Activated naive CD4-positive, alpha-beta T cell treated with Interleukin-2 at 50 U/mL for 16 hours (primary cell): ENCODE measurements around the gene CIB4.

ENCODE experiments used
- DNase-seq: peaks from one replicate; pipeline ENCODE4 v3.0.0-alpha.2; 2020

The CIB4 gene

DNA sequence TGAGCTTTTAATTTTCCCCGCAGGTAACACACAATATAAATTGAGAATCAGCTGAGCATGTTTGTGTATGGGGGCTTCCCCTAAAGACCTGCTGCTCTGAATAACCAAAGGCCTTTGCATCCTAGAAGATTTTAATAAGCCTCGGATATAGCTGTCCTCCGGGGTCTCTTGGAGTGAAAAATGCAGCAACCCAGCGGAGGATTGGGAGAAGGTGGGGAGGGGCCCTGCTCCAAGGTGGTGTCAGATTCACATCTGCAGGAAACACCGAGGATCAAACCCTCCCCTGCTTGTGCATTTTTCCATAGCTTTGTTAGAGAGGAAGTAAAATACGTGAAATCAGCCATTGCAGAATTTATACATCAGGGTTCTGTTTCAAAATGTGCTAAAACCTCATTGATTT, 100.2 kb downstream of the CIB4 start:
- DNase-seq: no peak

GRCh38 chr2:26540306-26540705, 100.9 kb downstream of the CIB4 start:
- DNase-seq: no peak

DNA sequence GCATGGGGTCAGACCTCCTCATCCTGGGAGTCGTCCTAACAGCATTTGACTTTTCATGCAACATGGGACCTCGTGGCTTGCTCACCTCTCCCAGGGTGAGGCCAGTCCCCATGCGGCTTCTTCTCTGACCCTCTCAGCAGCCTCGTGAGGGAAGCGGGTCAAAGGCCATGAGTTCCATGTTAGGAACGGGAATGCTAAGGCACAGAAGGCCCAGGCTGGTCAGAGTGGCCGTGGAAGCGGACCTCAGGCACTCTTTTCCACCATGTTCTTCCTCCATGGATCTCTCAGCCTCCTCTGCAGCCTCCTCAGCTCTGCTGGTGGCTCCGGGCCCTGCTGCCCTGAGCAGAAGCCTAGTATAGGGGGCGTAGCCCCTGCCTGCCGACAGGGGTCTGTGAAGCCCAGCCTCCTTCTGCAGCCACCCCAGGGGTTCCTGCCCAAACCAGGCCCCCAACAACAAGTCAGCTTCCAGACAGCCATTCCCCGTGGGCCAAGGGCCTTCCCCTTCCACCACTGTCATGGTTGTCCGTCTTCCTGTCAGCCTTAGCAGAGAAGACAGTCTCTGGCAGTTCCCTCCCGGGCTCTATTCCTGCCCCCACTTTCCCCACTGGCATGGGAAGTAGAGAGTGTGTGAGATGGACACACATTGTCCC, 103.2 kb downstream of the CIB4 start:
- DNase-seq: no peak

DNA sequence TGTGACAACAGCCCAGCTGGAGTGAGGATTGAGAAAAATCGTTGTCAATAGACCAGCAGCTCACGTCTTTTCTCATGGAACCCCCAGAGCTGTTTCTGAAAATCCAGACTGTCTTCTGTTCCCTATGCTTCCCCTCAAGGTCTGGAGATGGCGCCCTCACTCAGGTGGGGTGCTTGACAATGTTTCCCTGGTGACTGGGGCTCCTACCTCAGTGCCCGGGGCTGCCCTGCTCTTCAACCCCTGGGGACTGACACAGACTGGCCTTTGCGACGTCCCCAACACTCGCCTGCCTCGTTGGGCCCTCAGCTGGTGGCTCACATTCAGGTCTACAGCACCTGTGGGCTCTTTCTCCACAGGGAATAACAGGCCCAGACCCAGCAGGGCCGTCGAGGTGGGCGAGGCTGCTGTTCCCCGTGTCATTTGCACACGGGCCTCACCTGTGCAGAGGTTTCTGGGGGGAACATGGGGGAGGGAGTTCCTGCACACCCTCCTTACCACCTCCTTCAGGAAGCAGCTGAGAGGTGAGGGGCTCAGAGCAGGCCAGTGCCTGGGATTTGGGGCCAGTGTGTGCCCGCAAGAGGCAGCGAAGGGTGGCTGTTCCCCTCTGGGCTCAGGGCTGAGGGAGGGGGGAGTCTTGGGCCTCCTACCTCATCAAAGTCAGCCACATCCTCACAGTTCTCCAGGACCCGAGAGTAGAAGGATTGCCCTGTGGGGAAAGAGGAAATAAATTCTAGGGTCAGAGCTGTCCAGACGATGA, 103.9 kb downstream of the CIB4 start:
- DNase-seq: no peak

DNA sequence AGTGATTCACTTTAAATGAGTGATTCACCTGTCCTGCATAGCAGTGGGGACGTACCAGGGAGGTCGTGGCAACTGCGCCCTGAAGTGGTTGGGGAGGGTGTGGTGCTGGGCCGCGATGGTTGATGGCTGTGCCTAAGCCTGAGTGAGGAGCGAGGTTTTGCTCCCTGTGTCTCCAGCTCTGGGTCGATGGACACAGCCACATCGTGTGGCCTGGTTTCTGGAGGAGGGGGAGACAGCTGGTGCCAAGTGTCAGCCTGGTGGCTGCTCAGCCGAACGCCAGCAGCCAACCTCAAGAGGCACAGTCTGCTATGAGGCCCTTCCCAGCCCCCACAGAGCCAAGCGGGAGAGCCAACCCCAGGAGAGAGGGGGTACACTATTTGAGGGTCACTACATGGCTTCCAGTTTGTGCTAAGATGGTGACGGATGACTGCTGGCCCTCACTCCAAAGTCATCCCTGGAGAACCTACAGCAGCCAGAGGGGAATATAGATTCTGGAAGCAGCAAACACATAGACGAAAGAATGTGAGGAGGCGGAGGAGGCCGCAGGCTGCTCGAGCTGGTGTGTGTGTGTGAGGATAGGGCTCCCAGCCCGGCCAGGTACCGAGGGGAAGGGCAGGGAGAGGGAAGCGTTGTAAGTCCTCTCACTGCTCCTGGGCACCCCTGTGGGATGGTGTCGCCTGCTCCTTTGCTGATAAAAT, 104.6 kb downstream of the CIB4 start:
- no peak for DNase-seq

GRCh38 chr2:26535663-26536275, 105.4 kb downstream of the CIB4 start:
- DNase-seq: no peak

DNA sequence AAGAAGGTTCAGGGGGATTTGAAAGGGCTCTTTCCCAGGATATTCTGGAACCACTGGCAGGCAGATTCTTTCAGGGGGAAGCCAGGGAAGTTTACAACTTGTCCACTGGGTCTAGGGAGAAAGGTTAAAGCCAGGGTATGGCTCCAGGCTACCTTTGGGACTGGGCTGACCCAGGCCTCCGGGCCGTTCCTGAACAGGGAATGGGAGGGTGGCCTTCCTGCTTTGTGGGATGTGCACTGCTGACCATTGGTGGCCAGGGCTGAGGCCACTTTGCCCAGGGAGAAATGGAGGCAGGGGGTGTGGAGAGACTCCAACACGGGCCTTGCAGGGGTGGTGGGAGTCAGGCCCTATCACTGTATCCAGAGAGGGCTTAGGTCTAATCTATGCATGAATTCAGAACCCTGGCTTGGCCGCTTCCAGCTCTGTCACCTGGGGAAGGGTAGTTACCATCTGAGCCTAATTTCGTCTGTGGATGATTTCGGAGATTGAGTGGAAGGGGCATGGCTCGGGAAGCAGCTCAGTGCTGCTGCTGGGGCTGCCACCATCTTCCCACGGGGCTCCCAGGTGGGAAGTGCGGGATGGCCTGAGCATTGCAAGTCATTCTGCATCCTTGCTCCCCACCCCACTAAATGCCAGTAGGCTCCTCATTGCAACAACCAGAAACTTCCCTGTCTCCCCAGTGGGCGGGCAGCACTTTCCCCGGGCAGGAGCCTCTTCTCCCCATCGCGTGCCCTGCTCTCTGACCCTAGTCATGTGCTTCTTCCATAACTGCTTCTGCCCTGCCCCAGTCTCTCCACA, 106.1 kb downstream of the CIB4 start:
- no peak for DNase-seq

GRCh38 chr2:26534098-26534864, 106.9 kb downstream of the CIB4 start:
- no peak for DNase-seq

DNA sequence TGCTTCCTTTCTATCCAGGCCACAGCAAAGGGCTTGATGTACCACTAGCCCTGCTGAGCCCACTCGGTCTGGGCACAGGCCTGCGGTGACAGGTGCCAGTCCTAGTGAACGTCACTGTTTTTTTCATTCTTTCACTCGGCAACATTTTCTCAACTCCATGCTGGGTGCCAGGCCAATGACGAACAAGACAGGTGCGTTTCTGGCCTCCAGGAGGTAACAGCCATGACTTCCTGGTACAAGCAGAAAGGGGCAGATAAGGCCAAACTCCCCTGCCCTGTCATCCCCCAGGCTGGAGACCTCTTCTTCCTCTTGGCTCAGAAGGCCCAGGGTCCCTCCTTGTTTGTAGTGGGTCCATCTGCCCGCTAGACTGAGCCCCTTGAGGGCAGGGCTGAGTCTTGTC, 107.5 kb downstream of the CIB4 start:
- no peak for DNase-seq

GRCh38 chr2:26532301-26533250, 108.6 kb downstream of the CIB4 start:
- no peak for DNase-seq
